ENCODE data around the gene CFAP61.

The CFAP61 gene

GRCh38 chr20:20272686-20273085, 220.4 kb downstream of the CFAP61 start:
- no peak for DNase-seq (ENCODE audit: low read depth in 2 of 2)

GRCh38 chr20:20273286-20273685, 221.0 kb downstream of the CFAP61 start:
- DNase-seq (ENCODE audit: low read depth in 2 of 2), result no peak

- DNase-seq (ENCODE audit: low read depth in 2 of 2), result no peak
Observed at GRCh38 chr20:20274821-20275220, 222.5 kb downstream of the CFAP61 start.

- DNase-seq (ENCODE audit: low read depth in 2 of 2), result no peak
Observed at GRCh38 chr20:20275636-20276035, 223.3 kb downstream of the CFAP61 start.

- DNase-seq (ENCODE audit: low read depth in 2 of 2), result no peak
Observed at GRCh38 chr20:20276811-20277530, 224.6 kb downstream of the CFAP61 start.

GRCh38 chr20:20277894-20278335, 225.6 kb downstream of the CFAP61 start:
- no peak for DNase-seq (ENCODE audit: low read depth in 2 of 2)

- no peak for DNase-seq (ENCODE audit: low read depth in 2 of 2)
Observed at GRCh38 chr20:20286061-20286460, 233.7 kb downstream of the CFAP61 start.

- no peak for DNase-seq (ENCODE audit: low read depth in 2 of 2)
Observed at GRCh38 chr20:20289331-20289730, 237.0 kb downstream of the CFAP61 start.

GRCh38 chr20:20292472-20292871, 240.1 kb downstream of the CFAP61 start:
- DNase-seq (ENCODE audit: low read depth in 2 of 2), result no peak

- no peak for DNase-seq (ENCODE audit: low read depth in 2 of 2)
Observed at GRCh38 chr20:20293141-20293540, 240.8 kb downstream of the CFAP61 start.

- DNase-seq (ENCODE audit: low read depth in 2 of 2), result no peak
Observed at GRCh38 chr20:20293691-20294385, 241.5 kb downstream of the CFAP61 start.

GRCh38 chr20:20295621-20296498, 243.5 kb downstream of the CFAP61 start:
- no peak for DNase-seq (ENCODE audit: low read depth in 2 of 2)

GRCh38 chr20:20297181-20297580, 244.8 kb downstream of the CFAP61 start:
- no peak for DNase-seq (ENCODE audit: low read depth in 2 of 2)

GRCh38 chr20:20297752-20298151, 245.4 kb downstream of the CFAP61 start:
- DNase-seq (ENCODE audit: low read depth in 2 of 2), result no peak

- DNase-seq (ENCODE audit: low read depth in 2 of 2), result no peak
Observed at GRCh38 chr20:20299904-20300303, 247.6 kb downstream of the CFAP61 start.

- DNase-seq (ENCODE audit: low read depth in 2 of 2), result no peak
Observed at GRCh38 chr20:20303320-20303719, 251.0 kb downstream of the CFAP61 start.

- DNase-seq (ENCODE audit: low read depth in 2 of 2), result no peak
Observed at GRCh38 chr20:20303742-20304141, 251.4 kb downstream of the CFAP61 start.

- no peak for DNase-seq (ENCODE audit: low read depth in 2 of 2)
Observed at GRCh38 chr20:20304942-20305341, 252.6 kb downstream of the CFAP61 start.

- DNase-seq (ENCODE audit: low read depth in 2 of 2), result no peak
Observed at GRCh38 chr20:20312562-20312961, 260.2 kb downstream of the CFAP61 start.

- no peak for DNase-seq (ENCODE audit: low read depth in 2 of 2)
Observed at GRCh38 chr20:20317195-20317594, 264.9 kb downstream of the CFAP61 start.

GRCh38 chr20:20317621-20318364, 265.5 kb downstream of the CFAP61 start:
- no peak for DNase-seq (ENCODE audit: low read depth in 2 of 2)
